T-cell (primary cell): ENCODE results near the gene CAMK1D. TPM values are rescaled to one million over a fixed set of nuclear protein-coding genes. Genes with fewer than 3 reads are reported as not detected.

Source experiments
- ATAC-seq, 4 experiments: fragments of 200-7000 bp in 3 of 4; fragments of 150-1000 bp in 1 of 4; cut with Tn5 transposase; replicated peaks in 1 of 4; 1 replicate in 3 of 4; 2 replicates in 1 of 4; pipeline ENCODE4 v1.10.0; 2021; ENCODE audit warnings: moderate library complexity in 3 of 4, mild to moderate bottlenecking in 2 of 4, moderate number of reproducible peaks in 1 of 4
- CTCF ChIA-PET, 2 donors: fragments of 300-600 bp; sonication (Branson Sonifier 250); formaldehyde crosslinking; loops; one replicate each; lab custom pipeline; 2022; ENCODE audit warnings: antibody characterized with exemption in 2 of 2; lab: Charles Lee
- POLR2A ChIA-PET, 2 donors: fragments of 300-600 bp; sonication (Branson Sonifier 250); formaldehyde crosslinking; loops; one replicate each; lab custom pipeline; 2022; ENCODE audit warnings: antibody characterized with exemption in 2 of 2; lab: Charles Lee
- DNase-seq, 35 experiments: peaks; one replicate each; pipeline versions ENCODE4 v3.0.0 to v3.0.0-alpha.2; 2013 to 2023
- H3K27ac ChIP-seq: one replicate; pipeline ENCODE4 v1.5.1; 2013; ENCODE audit warnings: low read length
- H3K27me3 ChIP-seq, 2 experiments: replicated peaks in 1 of 2; 1 replicate in 1 of 2; 2 replicates in 1 of 2; pipeline versions ENCODE4 v1.6.1 to v1.7.0; 2013; ENCODE audit warnings: low read length in 1 of 2, mixed read lengths in 1 of 2; ENCODE audit not compliant: control insufficient read depth in 2 of 2, insufficient read depth in 2 of 2; ENCODE audit errors: extremely low read depth in 1 of 2
- H3K36me3 ChIP-seq, 2 donors: 1 replicate in 1 of 2; 2 replicates in 1 of 2; pipeline versions ENCODE4 v1.6.1 to v1.7.0; 2013; ENCODE audit warnings: low read length in 1 of 2; ENCODE audit not compliant: control insufficient read depth in 2 of 2, insufficient read depth in 1 of 2; ENCODE audit errors: extremely low read depth in 1 of 2
- H3K4me1 ChIP-seq, 2 experiments: 1 replicate in 1 of 2; 2 replicates in 1 of 2; pipeline versions ENCODE4 v1.6.1 to v1.7.0; 2013; ENCODE audit warnings: low read length in 2 of 2, mixed read lengths in 1 of 2; ENCODE audit not compliant: insufficient read depth in 2 of 2, control insufficient read depth in 1 of 2; ENCODE audit errors: extremely low read depth in 1 of 2
- H3K4me3 ChIP-seq, 2 donors: 1 replicate in 1 of 2; 2 replicates in 1 of 2; pipeline versions ENCODE4 v1.5.1 to v1.7.0; 2013; ENCODE audit warnings: mild to moderate bottlenecking in 2 of 2, low read length in 1 of 2, moderate library complexity in 1 of 2; ENCODE audit not compliant: control insufficient read depth in 1 of 2; ENCODE audit errors: extremely low read depth in 1 of 2
- H3K9me3 ChIP-seq: 2 replicates; pipeline ENCODE4 v1.7.0; 2013
- H3K27ac Mint-ChIP-seq, 2 donors: one replicate each; pipeline ENCODE4 v1.8.0; 2020 to 2021; ENCODE audit warnings: mild to moderate bottlenecking in 2 of 2, mixed read lengths in 2 of 2
- H3K27me3 Mint-ChIP-seq, 2 donors: one replicate each; pipeline ENCODE4 v1.8.0; 2021 to 2022; ENCODE audit warnings: mixed read lengths in 2 of 2
- H3K36me3 Mint-ChIP-seq: one replicate; pipeline ENCODE4 v1.8.0; 2021; ENCODE audit warnings: mixed read lengths
- H3K4me1 Mint-ChIP-seq, 3 donors: one replicate each; pipeline ENCODE4 v1.8.0; 2020 to 2022; ENCODE audit warnings: mixed read lengths in 3 of 3, mild to moderate bottlenecking in 1 of 3
- H3K4me3 Mint-ChIP-seq, 3 donors: one replicate each; pipeline ENCODE4 v1.8.0; 2020 to 2022; ENCODE audit warnings: mild to moderate bottlenecking in 3 of 3, mixed read lengths in 3 of 3, moderate library complexity in 3 of 3
- H3K9me3 Mint-ChIP-seq, 3 donors: one replicate each; pipeline ENCODE4 v1.8.0; 2020 to 2022; ENCODE audit warnings: mixed read lengths in 3 of 3
- WGBS: methylation state at CpG from one replicate; pipeline ENCODE4 v1.1.5; 2013; ENCODE audit warnings: missing lambda C conversion rate; ENCODE audit not compliant: insufficient coverage; 5-methylcytosine and 5-hydroxymethylcytosine counted together
- total RNA-seq, 35 experiments: library from RNA in 6 of 35; stranded (reverse) in 6 of 35; fragments of 120-200 nt in 1 of 35; gene quantifications; one replicate each; pipeline versions ENCODE4 v1.2.1 to v1.2.4 and lab custom pipeline; 2013 to 2026

CAMK1D gene
- total RNA-seq, 5 donors from 2014 or later (not counting 1 experiment from before 2014, with no cell fraction given): 16.8 to 31.3 (median 23.6) TPM

GRCh38 chr10:12839941-12840611, 490.7 kb downstream of the CAMK1D start:
- WGBS: 78% methylated on average over 3 of the region's 9 CpGs
- peaks cover 3 to 5% of the 10 kb centered on the region in 2 donors for H3K27me3 Mint-ChIP-seq
- H3K9me3 ChIP-seq: no peaks in the 10 kb centered on the region
- H3K27ac ChIP-seq: no peak overlapping the region
- no peaks in the 10 kb centered on the region for H3K4me1 Mint-ChIP-seq
- no peak overlapping the region for H3K4me3 ChIP-seq
- ATAC-seq: no peak
- H3K9me3 Mint-ChIP-seq: no peaks in the 10 kb centered on the region
- ChIA-PET CTCF (no interaction called here), POLR2A (no interaction called here)
- DNase-seq: no peak
- peaks cover 0 to 13% of the 10 kb centered on the region in 2 experiments for H3K27me3 ChIP-seq
- no peaks in the 10 kb centered on the region for H3K4me1 ChIP-seq
- H3K4me3 Mint-ChIP-seq: no peak overlapping the region
- no peak overlapping the region for H3K27ac Mint-ChIP-seq
- no peaks in the 10 kb centered on the region for H3K36me3 ChIP-seq
- H3K36me3 Mint-ChIP-seq: no peaks in the 10 kb centered on the region

DNA sequence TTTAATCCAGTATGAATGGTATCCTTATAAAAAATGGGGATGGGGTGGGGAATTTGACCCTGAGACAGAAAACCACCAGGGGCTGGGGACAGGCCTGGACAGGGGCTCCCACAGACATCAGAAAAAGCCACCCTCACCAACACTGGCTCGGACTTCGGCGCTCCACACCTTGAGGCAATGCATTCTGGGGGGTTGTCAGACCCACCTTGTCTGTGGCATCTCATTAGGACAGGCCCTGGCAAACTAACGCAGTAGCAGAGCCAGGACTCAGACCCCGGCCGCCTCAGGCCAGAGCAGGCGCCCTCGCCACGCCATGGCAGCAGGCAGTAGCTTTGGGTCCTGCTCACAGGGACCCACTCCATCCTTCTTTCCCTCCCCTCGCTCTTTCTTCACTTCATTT, 492.1 kb downstream of the CAMK1D start:
- ATAC-seq (no peak), DNase-seq (no peak)
- H3K27me3 Mint-ChIP-seq: peaks cover 6 to 7% of the 10 kb centered on the region in 2 donors
- Histone ChIP-seq H3K36me3 (no peaks in the 10 kb centered on the region), H3K4me3 (no peak overlapping the region), H3K27ac (no peak overlapping the region), H3K4me1 (no peaks in the 10 kb centered on the region), H3K27me3 (peaks cover 0 to 16% of the 10 kb centered on the region in 2 experiments), H3K9me3 (no peaks in the 10 kb centered on the region)
- WGBS: 71% methylated on average over 7 of the region's 10 CpGs
- H3K4me1 Mint-ChIP-seq: no peaks in the 10 kb centered on the region
- no peak overlapping the region for H3K4me3 Mint-ChIP-seq
- no peaks in the 10 kb centered on the region for H3K9me3 Mint-ChIP-seq
- no peak overlapping the region for H3K27ac Mint-ChIP-seq
- no peaks in the 10 kb centered on the region for H3K36me3 Mint-ChIP-seq
- ChIA-PET POLR2A (no interaction called here), CTCF (no interaction called here)

GRCh38 chr10:12841826-12842225, 492.5 kb downstream of the CAMK1D start:
- Mint-ChIP-seq H3K9me3 (no peaks in the 10 kb centered on the region), H3K4me3 (no peak overlapping the region), H3K36me3 (no peaks in the 10 kb centered on the region), H3K4me1 (no peaks in the 10 kb centered on the region), H3K27me3 (peaks cover 6 to 7% of the 10 kb centered on the region in 2 donors), H3K27ac (no peak overlapping the region)
- H3K36me3 ChIP-seq: no peaks in the 10 kb centered on the region
- POLR2A ChIA-PET: no interaction called here
- 94% methylated on average over 6 of the region's 13 CpGs for WGBS
- peaks cover 0 to 16% of the 10 kb centered on the region in 2 experiments for H3K27me3 ChIP-seq
- CTCF ChIA-PET: no interaction called here
- DNase-seq (no peak), ATAC-seq (no peak)
- H3K4me1 ChIP-seq: no peaks in the 10 kb centered on the region
- H3K9me3 ChIP-seq: no peaks in the 10 kb centered on the region
- H3K27ac ChIP-seq: no peak overlapping the region
- H3K4me3 ChIP-seq: no peak overlapping the region

DNA sequence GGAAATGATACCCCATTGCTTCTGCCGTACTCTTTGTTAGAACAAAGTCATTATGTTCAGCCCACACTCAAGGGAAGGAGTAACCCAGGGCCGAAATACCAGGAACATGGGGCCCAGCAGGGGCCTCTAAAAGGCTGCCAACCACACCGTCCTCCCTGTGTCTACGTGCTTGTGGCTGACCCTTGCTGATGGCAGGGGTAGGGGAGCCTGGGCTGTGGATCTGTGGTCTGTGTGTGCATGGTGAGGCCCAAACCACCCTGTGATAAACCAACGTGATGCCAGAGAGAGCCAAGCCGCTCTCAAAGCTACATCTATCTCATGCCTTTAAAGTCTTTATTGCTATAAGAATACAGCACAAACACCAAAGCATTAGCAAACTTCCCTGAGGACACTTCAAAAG, 493.0 kb downstream of the CAMK1D start:
- H3K9me3 ChIP-seq: no peaks in the 10 kb centered on the region

GRCh38 chr10:12843296-12843945, 494.1 kb downstream of the CAMK1D start:
- H3K27ac Mint-ChIP-seq: no peak overlapping the region
- no peak for ATAC-seq

More for the DNA sequence above, 493.0 kb downstream of the CAMK1D start:
- Histone ChIP-seq H3K4me1 (no peaks in the 10 kb centered on the region), H3K4me3 (no peak overlapping the region), H3K27me3 (peaks cover 0 to 16% of the 10 kb centered on the region in 2 experiments), H3K36me3 (no peaks in the 10 kb centered on the region), H3K27ac (no peak overlapping the region)
- Mint-ChIP-seq H3K4me3 (no peak overlapping the region), H3K27ac (no peak overlapping the region), H3K36me3 (no peaks in the 10 kb centered on the region), H3K4me1 (no peaks in the 10 kb centered on the region), H3K9me3 (no peaks in the 10 kb centered on the region), H3K27me3 (peaks cover 11% of the 10 kb centered on the region in 2 donors)
- no peak for DNase-seq
- ChIA-PET POLR2A (no interaction called here), CTCF (no interaction called here)
- no peak for ATAC-seq
- 83% methylated on average over 5 of the region's 6 CpGs for WGBS

GRCh38 chr10:12844811-12845483, 495.6 kb downstream of the CAMK1D start:
- ChIA-PET POLR2A (no interaction called here), CTCF (no interaction called here)
- no peak for DNase-seq
- no peak overlapping the region for H3K27ac ChIP-seq
- H3K27me3 ChIP-seq: peaks cover 0 to 34% of the 10 kb centered on the region in 2 experiments
- Mint-ChIP-seq H3K36me3 (no peaks in the 10 kb centered on the region), H3K4me3 (no peak overlapping the region), H3K4me1 (peaks cover 0 to 5% (median 3%) of the 10 kb centered on the region in 3 donors), H3K27ac (no peak overlapping the region), H3K27me3 (peaks cover 18 to 19% of the 10 kb centered on the region in 2 donors), H3K9me3 (no peaks in the 10 kb centered on the region)
- no peak overlapping the region for H3K4me3 ChIP-seq
- no peaks in the 10 kb centered on the region for H3K4me1 ChIP-seq
- WGBS: 43% methylated on average over 8 of the region's 11 CpGs
- no peaks in the 10 kb centered on the region for H3K9me3 ChIP-seq
- ATAC-seq: no peak
- H3K36me3 ChIP-seq: no peaks in the 10 kb centered on the region

More at GRCh38 chr10:12843296-12843945, 494.1 kb downstream of the CAMK1D start:
- Histone ChIP-seq H3K4me3 (no peak overlapping the region), H3K36me3 (no peaks in the 10 kb centered on the region), H3K27me3 (peaks cover 0 to 23% of the 10 kb centered on the region in 2 experiments), H3K9me3 (no peaks in the 10 kb centered on the region), H3K27ac (no peak overlapping the region), H3K4me1 (no peaks in the 10 kb centered on the region)
- Mint-ChIP-seq H3K9me3 (no peaks in the 10 kb centered on the region), H3K27me3 (peaks cover 12 to 15% of the 10 kb centered on the region in 2 donors), H3K4me1 (no peaks in the 10 kb centered on the region), H3K36me3 (no peaks in the 10 kb centered on the region), H3K4me3 (no peak overlapping the region)
- POLR2A ChIA-PET: no interaction called here
- CTCF ChIA-PET: no interaction called here
- DNase-seq: no peak
- 83% methylated on average over 4 of the region's 12 CpGs for WGBS
